ENCODE measurements around the gene NRXN3.

Gene NRXN3

DNA sequence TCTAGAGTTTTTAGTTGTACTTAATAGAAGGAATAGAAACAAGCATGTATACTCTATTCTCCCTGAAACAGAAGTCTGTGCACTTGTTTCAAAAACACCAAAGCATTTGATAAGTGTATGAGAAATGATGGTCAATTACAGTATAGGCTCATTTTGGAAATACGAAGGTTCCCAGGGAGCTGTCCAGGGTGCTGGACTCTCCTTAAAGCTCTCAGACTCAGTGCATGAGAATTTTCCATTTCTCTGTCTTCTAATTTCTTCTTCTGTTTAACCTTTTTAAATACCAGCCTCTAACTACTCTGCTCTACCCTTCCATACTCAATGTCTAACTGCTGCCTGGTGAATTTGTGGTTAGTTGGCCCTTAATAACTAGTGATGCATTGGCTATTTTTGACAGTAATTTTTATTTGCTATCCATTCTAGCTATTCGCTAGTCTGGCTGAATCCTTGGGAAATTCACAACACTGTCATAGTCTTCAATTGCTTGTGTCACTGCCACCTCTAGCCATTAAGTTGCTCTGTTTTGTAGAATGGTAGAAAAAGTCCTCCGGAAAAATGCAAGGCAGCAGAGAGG is 229.2 kb downstream of the NRXN3 start:
- POLR2A ChIA-PET: no interaction called here
- CTCF ChIA-PET: no interaction called here
- TF ChIP-seq, protein P1, sequence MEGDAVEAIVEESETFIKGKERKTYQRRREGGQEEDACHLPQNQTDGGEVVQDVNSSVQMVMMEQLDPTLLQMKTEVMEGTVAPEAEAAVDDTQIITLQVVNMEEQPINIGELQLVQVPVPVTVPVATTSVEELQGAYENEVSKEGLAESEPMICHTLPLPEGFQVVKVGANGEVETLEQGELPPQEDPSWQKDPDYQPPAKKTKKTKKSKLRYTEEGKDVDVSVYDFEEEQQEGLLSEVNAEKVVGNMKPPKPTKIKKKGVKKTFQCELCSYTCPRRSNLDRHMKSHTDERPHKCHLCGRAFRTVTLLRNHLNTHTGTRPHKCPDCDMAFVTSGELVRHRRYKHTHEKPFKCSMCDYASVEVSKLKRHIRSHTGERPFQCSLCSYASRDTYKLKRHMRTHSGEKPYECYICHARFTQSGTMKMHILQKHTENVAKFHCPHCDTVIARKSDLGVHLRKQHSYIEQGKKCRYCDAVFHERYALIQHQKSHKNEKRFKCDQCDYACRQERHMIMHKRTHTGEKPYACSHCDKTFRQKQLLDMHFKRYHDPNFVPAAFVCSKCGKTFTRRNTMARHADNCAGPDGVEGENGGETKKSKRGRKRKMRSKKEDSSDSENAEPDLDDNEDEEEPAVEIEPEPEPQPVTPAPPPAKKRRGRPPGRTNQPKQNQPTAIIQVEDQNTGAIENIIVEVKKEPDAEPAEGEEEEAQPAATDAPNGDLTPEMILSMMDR (IDR thresholded peaks at IDR 0.05; ENCODE audit: control extremely low read depth, extremely low read depth, low read depth, missing control alignments): no peak
- DNase-seq (ENCODE audit: extremely low spot score): no peak

DNA sequence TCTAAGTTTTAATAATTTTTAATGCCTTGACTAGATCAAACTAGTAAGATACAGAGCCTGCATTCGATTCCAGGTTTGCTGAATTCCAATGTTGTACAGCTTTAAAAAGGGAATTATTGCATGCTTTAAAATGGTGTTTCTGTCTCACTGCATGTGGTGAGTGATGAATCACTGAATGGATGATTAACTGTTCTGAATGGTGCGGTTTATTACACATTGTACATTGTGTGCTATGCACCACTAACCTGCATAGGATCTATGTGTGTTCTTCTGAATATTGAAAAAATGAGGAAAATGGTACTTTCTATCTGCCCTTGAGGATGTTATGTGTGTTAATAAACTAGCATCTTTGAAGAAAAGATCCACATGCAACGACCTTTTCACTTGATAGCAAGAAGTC is 231.7 kb downstream of the NRXN3 start:
- no peak for DNase-seq (ENCODE audit: extremely low spot score)
- TF ChIP-seq, protein P1 (IDR thresholded peaks at IDR 0.05; ENCODE audit: control extremely low read depth, extremely low read depth, low read depth, missing control alignments): no peak
- ChIA-PET POLR2A (no interaction called here), CTCF (interaction anchor here (0.6 to 1.4 kb wide), 2 partner anchors 9 to 10 kb away, joined by 3 read pairs; no protein-coding TSS in a partner anchor)

DNA sequence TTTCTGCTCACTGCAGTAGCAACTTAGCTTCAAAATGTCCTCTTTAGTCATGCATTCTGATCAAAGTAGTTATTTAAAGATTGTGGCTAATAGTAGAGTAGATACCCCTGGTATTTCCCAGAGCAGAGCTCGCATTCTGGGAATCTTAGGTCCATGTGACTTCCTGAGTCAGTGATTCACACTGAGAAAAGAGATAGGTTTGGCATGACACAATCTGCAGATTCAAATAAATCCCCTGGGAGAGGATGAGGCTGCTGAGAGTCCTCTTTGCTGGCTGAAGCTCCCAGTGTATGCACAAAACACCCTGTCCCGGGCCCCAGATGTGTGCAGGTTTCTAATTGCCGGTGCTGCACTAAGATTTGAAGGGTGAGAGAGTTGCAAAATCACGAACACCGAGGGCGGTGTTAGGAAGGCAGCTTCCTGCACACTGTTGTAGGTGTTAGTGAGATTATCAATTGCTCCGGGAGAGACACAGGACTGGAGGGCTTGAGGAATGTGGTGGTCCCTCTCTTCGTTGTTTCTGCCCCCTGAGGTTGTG is 233.2 kb downstream of the NRXN3 start:
- TF ChIP-seq, protein P1 (IDR thresholded peaks at IDR 0.05; ENCODE audit: control extremely low read depth, extremely low read depth, low read depth, missing control alignments): no peak
- CTCF ChIA-PET: interaction anchor here (0.9 to 1.4 kb wide), 3 partner anchors 11 to 533 kb away, joined by 3 to 4 read pairs (median 3); no protein-coding TSS in a partner anchor
- POLR2A ChIA-PET: no interaction called here
- DNase-seq (ENCODE audit: extremely low spot score): no peak

DNA sequence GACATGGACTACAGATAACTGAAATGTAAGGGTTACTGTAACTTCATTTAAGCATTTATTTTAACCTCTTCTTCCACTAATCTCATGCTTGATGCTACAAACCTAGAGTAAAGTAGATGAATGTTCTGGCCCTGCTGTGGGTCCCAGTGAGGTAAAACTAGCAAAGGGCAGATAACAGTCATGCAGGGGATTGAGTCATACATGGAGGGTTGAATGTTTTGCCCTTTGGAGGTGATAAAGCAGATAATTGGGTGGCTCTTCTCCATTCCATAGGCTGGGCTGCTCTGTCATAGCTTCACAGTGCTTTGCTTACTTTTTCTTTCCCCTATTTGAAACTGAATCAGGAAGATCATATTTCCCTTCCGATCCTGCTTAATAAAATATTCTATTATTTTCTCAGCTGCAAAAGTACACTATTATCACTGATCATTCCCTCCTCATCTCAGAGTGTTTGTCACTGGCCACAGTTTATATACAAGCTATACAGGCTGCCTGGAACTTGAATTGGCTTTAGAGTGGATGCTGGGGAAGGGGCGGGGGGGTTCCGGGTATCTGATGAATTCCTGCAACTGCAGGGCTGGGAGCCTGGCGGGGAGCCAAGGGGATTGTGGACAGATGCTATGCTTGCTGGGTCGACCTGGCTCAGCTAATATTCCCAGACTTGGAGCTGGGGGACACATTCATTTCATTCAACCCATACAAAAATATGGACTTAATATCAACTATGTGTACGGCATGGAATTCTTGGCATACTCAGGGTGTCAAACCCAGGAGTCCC is 235.1 kb downstream of the NRXN3 start:
- no peak for DNase-seq (ENCODE audit: extremely low spot score)
- ChIA-PET POLR2A (no interaction called here), CTCF (interaction anchor here (0.7 to 2.6 kb wide), 2 partner anchors 12 to 161 kb away, joined by 3 to 6 read pairs; no protein-coding TSS in a partner anchor)
- TF ChIP-seq, protein P1 (IDR thresholded peaks at IDR 0.05; ENCODE audit: control extremely low read depth, extremely low read depth, low read depth, missing control alignments): no peak

DNA sequence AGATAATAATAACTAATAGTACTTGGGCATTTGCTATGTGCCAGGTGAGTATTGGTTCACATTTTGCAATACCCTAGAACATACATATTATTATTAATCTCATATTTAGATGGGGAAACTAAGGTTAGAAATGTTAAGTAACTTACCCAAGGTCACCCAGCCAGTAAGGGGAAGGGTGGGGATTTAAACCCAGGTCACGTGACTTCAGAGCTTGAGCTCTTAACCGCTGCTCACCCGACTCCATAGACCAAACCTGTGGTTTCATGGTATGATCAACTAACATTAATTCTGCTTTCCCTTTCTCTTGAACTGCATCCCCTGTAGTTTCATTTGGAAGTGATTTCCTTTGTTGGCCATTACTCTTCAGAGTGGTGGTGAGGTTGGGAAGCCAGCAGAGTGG is 242.3 kb downstream of the NRXN3 start:
- TF ChIP-seq, protein P1 (IDR thresholded peaks at IDR 0.05; ENCODE audit: control extremely low read depth, extremely low read depth, low read depth, missing control alignments): no peak
- ChIA-PET CTCF (no interaction called here), POLR2A (no interaction called here)
- no peak for DNase-seq (ENCODE audit: extremely low spot score)

DNA sequence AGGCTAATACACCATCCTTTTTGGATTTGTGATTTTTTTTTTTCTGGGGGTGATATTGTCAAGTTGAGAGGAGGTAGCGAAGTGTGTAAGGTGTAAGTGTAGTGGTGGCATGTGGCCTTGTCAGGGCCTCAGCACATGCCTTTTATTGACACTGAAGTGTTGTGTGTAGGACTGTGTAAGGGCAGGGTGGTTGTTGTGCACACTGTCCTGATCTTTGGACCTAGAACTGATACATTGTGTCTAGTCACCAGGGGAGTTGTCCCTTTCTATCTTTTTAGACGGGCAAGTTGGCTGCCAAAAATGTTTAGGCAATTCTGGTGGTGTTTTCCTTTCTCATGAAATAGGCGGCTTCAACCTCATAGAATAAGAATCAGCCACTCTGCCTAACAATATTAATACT is 244.0 kb downstream of the NRXN3 start:
- TF ChIP-seq, protein P1 (IDR thresholded peaks at IDR 0.05; ENCODE audit: control extremely low read depth, extremely low read depth, low read depth, missing control alignments): no peak
- DNase-seq (ENCODE audit: extremely low spot score): no peak
- ChIA-PET POLR2A (no interaction called here), CTCF (no interaction called here)
